Measurements from ENCODE around the gene CFAP299.
"Not testable (repeated sequence)": the region's sequence is repeated elsewhere in the genome, so short reads cannot be mapped to it uniquely, and the experiment has no call there.

CFAP299 gene

GRCh38 chr4:80388284-80388607 lies 52.7 kb downstream of the CFAP299 start:
- no peak for DNase-seq (ENCODE audit: low read depth in 2 of 2)

- no peak for DNase-seq (ENCODE audit: low read depth in 2 of 2)
These were observed 54.6 kb downstream of the CFAP299 start for GRCh38 chr4:80390178-80390577.

- DNase-seq (ENCODE audit: low read depth in 2 of 2) = no peak
These were observed 57.9 kb downstream of the CFAP299 start for GRCh38 chr4:80393246-80393969.

- no peak for DNase-seq (ENCODE audit: low read depth in 2 of 2)
These were observed 58.4 kb downstream of the CFAP299 start for GRCh38 chr4:80393970-80394250.

- DNase-seq (ENCODE audit: low read depth in 2 of 2) = no peak
These were observed 71.7 kb downstream of the CFAP299 start for GRCh38 chr4:80407246-80407645.

GRCh38 chr4:80409809-80410208 lies 74.3 kb downstream of the CFAP299 start:
- DNase-seq (ENCODE audit: low read depth in 2 of 2) = no peak

- no peak for DNase-seq (ENCODE audit: low read depth in 2 of 2)
These were observed 76.8 kb downstream of the CFAP299 start for GRCh38 chr4:80412322-80412721.

GRCh38 chr4:80413086-80413485 lies 77.6 kb downstream of the CFAP299 start:
- DNase-seq (ENCODE audit: low read depth in 2 of 2) = no peak

- DNase-seq (ENCODE audit: low read depth in 2 of 2) = no peak
These were observed 81.5 kb downstream of the CFAP299 start for GRCh38 chr4:80417019-80417418.

- no peak for DNase-seq (ENCODE audit: low read depth in 2 of 2)
These were observed 84.4 kb downstream of the CFAP299 start for GRCh38 chr4:80419946-80420345.

- no peak for DNase-seq (ENCODE audit: low read depth in 2 of 2)
These were observed 85.1 kb downstream of the CFAP299 start for GRCh38 chr4:80420638-80421037.

GRCh38 chr4:80422727-80423404 lies 87.3 kb downstream of the CFAP299 start:
- DNase-seq (ENCODE audit: low read depth in 2 of 2) = no peak

- no peak for DNase-seq (ENCODE audit: low read depth in 2 of 2)
These were observed 88.2 kb downstream of the CFAP299 start for GRCh38 chr4:80423553-80424224.

GRCh38 chr4:80424225-80424581 lies 88.7 kb downstream of the CFAP299 start:
- DNase-seq (ENCODE audit: low read depth in 2 of 2) = no peak

- DNase-seq (ENCODE audit: low read depth in 2 of 2) = no peak
These were observed 89.9 kb downstream of the CFAP299 start for GRCh38 chr4:80425124-80426100.

- no peak for DNase-seq (ENCODE audit: low read depth in 2 of 2)
These were observed 95.9 kb downstream of the CFAP299 start for GRCh38 chr4:80431203-80431965.

GRCh38 chr4:80434238-80434637 lies 98.7 kb downstream of the CFAP299 start:
- DNase-seq (ENCODE audit: low read depth in 2 of 2) = no peak

GRCh38 chr4:80438016-80438415 lies 102.5 kb downstream of the CFAP299 start:
- no peak for DNase-seq (ENCODE audit: low read depth in 2 of 2)

GRCh38 chr4:80439294-80440061 lies 103.9 kb downstream of the CFAP299 start:
- DNase-seq (ENCODE audit: low read depth in 2 of 2) = not testable (repeated sequence)

- DNase-seq (ENCODE audit: low read depth in 2 of 2) = no peak
These were observed 110.7 kb downstream of the CFAP299 start for GRCh38 chr4:80446248-80446647.

GRCh38 chr4:80446664-80447063 lies 111.1 kb downstream of the CFAP299 start:
- DNase-seq (ENCODE audit: low read depth in 2 of 2) = no peak
